ENCODE measurements around the gene SLC25A53. TPM values are rescaled to one million over a fixed set of nuclear protein-coding genes. Genes with fewer than 3 reads are reported as not detected.
"Not testable (repeated sequence)": the region's sequence is repeated elsewhere in the genome, so short reads cannot be mapped to it uniquely, and the experiment has no call there.

The SLC25A53 gene
- total and polyA plus RNA-seq, 3 experiments from 2014 or later, result 6.8 to 9.5 (median 8.5) TPM

DNA sequence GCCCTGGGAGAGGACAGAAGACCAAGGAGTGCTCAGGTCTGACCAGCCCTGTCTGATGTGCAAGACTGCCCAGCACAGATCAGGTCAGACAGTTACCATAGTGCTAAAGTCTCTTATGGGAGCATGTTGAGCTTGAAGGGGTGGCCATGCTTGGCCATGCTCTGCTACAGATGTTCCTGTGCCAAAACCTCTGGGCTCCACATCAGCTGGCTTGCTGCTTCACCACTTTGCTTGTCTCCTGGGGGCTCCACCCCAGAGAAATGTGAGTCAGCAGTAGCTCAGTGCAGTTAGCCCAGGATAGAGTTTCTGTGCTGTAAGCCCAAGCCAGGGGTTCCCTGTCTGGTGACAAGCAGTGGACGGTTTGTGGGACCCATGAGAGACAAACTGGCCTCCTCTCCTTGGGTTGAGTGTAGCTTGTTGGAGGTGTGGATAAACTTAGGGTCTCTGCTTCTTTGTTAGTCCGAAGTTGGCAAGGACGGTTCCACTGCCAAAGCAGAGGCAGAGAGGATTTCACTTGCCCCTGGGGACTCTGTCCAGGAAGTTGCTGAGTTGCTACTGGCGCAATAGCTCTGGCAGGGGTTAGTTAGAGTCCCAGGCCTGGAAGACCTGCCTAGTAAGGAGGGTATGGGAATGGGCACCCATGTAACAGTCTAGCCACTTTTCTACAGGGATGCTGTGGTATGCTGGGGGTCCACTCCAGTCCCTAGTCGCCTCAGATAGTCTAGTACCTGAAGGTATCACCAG is 72.1 kb downstream of the SLC25A53 start:
- peaks cover 6 to 9% of the 10 kb centered on the region in 2 donors for H3K27me3 Mint-ChIP-seq
- no peaks in the 10 kb centered on the region for H3K4me1 ChIP-seq (ENCODE audit: insufficient read depth, low read length)
- no peak for DNase-seq
- H3K9me3 ChIP-seq (ENCODE audit: low read length), result no peaks in the 10 kb centered on the region
- H3K4me3 Mint-ChIP-seq, result no peak overlapping the region
- ChIA-PET POLR2A (no interaction called here), CTCF (interaction anchor here (1.7 kb wide), 1 partner anchor 29 kb away, joined by 3 read pairs; no protein-coding TSS in a partner anchor)
- H3K27ac Mint-ChIP-seq, result no peak overlapping the region
- H3K27me3 ChIP-seq (ENCODE audit: insufficient read depth, low read length, poor library complexity, severe bottlenecking), result no peaks in the 10 kb centered on the region
- H3K27ac ChIP-seq (ENCODE audit: low read depth, low read length), result no peak overlapping the region
- H3K36me3 Mint-ChIP-seq, result no peaks in the 10 kb centered on the region
- no peaks in the 10 kb centered on the region for H3K4me1 Mint-ChIP-seq
- no peaks in the 10 kb centered on the region for H3K36me3 ChIP-seq (ENCODE audit: insufficient read depth, low read length)
- H3K9me3 Mint-ChIP-seq, result peaks cover 0 to 2% (median 0%) of the 10 kb centered on the region in 5 donors
- no peak overlapping the region for H3K4me3 ChIP-seq (ENCODE audit: low read length)

DNA sequence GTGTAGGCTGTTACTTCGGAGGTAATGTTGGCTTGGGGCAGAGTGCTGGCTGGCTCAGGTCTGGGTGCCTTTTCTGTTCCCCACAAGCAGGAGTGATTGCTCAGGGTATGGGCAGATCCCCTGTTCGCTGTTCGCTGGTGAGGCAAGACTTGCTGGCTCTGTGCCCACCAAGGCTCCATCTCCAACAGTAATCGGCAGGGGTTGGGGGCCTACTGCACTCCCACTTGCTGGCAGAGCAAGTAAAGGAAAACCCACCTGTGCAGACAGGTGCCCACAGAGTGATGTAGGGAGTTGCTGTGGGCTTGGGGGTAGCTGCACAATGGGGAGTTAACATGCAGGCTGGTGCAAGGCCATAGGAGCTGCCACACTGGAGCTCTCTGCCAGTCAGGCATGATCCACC is 72.7 kb downstream of the SLC25A53 start:
- Histone ChIP-seq H3K4me1 (ENCODE audit: insufficient read depth, low read length) (no peaks in the 10 kb centered on the region), H3K4me3 (ENCODE audit: low read length) (no peak overlapping the region), H3K9me3 (ENCODE audit: low read length) (no peaks in the 10 kb centered on the region), H3K36me3 (ENCODE audit: insufficient read depth, low read length) (no peaks in the 10 kb centered on the region), H3K27me3 (ENCODE audit: insufficient read depth, low read length, poor library complexity, severe bottlenecking) (no peaks in the 10 kb centered on the region), H3K27ac (ENCODE audit: low read depth, low read length) (no peak overlapping the region)
- H3K27me3 Mint-ChIP-seq, result peaks cover 6 to 9% of the 10 kb centered on the region in 2 donors
- no peak for DNase-seq
- H3K36me3 Mint-ChIP-seq, result no peaks in the 10 kb centered on the region
- ChIA-PET POLR2A (no interaction called here), CTCF (no interaction called here)
- H3K4me3 Mint-ChIP-seq, result no peak overlapping the region
- no peak overlapping the region for H3K27ac Mint-ChIP-seq
- H3K9me3 Mint-ChIP-seq, result peaks cover 0 to 2% (median 0%) of the 10 kb centered on the region in 5 donors
- H3K4me1 Mint-ChIP-seq, result no peaks in the 10 kb centered on the region

DNA sequence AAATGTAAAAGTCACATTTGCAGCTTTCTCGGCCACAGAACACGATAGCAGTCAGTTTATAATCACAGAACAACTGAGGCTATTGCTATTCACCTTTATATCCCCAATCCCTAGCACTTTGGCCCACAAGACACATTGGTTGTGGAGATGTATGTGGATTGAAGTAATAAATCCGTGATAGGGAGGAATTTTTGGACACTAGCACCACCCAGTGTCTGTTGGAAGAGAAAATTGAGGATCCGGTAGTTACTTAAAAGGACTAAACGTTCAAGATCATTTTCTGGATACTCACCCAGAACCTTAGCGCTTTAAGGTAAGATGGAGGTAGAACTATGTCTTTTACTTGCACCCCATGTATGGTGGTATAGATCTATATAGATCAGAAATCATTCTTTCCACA is 79.0 kb downstream of the SLC25A53 start:
- H3K27me3 Mint-ChIP-seq, POLR2A ChIA-PET, H3K36me3 Mint-ChIP-seq: not testable (repeated sequence)

DNA sequence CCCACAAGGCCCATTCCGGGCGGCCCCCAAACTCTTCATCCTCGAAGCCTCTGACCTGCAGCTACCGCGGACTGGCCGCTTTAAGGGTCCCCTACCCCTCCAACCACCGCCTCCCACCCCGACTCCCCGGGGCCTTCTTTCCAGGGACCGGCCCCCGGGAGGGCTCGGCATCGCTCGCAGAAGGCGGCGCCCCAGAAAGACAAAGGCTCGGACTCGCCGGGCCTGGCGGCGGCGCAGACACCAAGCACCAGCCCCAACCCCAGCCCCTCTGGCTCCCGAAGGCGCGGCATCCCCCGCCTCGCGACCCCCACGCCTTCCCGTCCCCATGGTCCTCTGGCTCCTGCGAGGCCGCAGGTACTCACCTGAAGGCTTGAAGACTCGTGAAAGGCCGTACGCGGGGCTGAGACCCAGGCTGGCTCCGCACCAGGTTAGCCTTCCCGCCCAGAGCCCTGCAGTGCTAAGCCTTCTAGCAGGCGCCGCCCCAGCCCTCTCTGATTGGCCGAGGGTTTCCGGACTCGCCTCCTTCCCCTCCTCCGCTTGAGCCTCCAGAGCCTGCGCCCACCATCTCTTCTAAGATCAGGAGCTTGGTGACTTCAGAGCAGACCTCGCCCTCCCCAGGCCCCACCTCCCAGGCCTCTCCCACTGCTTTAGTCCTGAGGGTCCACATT is 80.9 kb downstream of the SLC25A53 start, which contains the start of gene TMSB15C:
TSS of gene TMSB15C (minus strand) at position 459 of the 668 bp plus-strand sequence.
- DNase-seq; CTCF ChIA-PET; H3K36me3 Mint-ChIP-seq; H3K9me3 Mint-ChIP-seq; H3K9me3 ChIP-seq (ENCODE audit: low read length); H3K27me3 ChIP-seq (ENCODE audit: insufficient read depth, low read length, poor library complexity, severe bottlenecking); H3K4me3 Mint-ChIP-seq; H3K27ac ChIP-seq (ENCODE audit: low read depth, low read length); H3K36me3 ChIP-seq (ENCODE audit: insufficient read depth, low read length); H3K4me1 Mint-ChIP-seq; POLR2A ChIA-PET; H3K4me1 ChIP-seq (ENCODE audit: insufficient read depth, low read length); H3K27ac Mint-ChIP-seq; H3K27me3 Mint-ChIP-seq; H3K4me3 ChIP-seq (ENCODE audit: low read length): not testable (repeated sequence)

More for the DNA sequence above, 79.0 kb downstream of the SLC25A53 start:
- H3K27ac ChIP-seq (ENCODE audit: low read depth, low read length); DNase-seq; H3K36me3 ChIP-seq (ENCODE audit: insufficient read depth, low read length); H3K4me1 Mint-ChIP-seq; H3K9me3 ChIP-seq (ENCODE audit: low read length); H3K27me3 ChIP-seq (ENCODE audit: insufficient read depth, low read length, poor library complexity, severe bottlenecking); H3K4me3 ChIP-seq (ENCODE audit: low read length); H3K4me3 Mint-ChIP-seq; CTCF ChIA-PET; H3K9me3 Mint-ChIP-seq; H3K4me1 ChIP-seq (ENCODE audit: insufficient read depth, low read length); H3K27ac Mint-ChIP-seq: not testable (repeated sequence)

DNA sequence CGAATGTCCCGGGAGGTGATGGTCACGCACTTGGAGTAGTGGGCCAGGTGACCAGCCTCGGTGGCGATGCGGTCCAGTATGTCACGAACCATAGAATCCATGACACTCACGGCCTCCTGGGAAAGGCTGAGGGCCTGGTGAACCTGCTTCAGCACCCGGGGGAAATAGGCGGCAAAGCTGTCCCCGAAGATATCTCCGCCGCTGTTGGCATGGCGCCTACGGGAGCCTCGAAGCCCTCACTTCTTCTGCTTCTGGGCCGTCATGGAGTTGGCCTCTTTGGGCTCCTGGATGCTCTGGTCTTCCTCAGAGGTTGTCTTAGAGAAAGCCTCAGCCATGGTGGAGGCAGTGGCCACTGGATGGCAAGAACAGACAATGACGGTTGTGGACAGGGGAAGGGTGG is 94.2 kb downstream of the SLC25A53 start:
- H3K9me3 Mint-ChIP-seq; H3K36me3 ChIP-seq (ENCODE audit: insufficient read depth, low read length); POLR2A ChIA-PET; H3K9me3 ChIP-seq (ENCODE audit: low read length); H3K4me1 Mint-ChIP-seq; H3K27me3 ChIP-seq (ENCODE audit: insufficient read depth, low read length, poor library complexity, severe bottlenecking); CTCF ChIA-PET; H3K27me3 Mint-ChIP-seq; H3K4me3 Mint-ChIP-seq; H3K4me3 ChIP-seq (ENCODE audit: low read length); H3K27ac Mint-ChIP-seq; H3K4me1 ChIP-seq (ENCODE audit: insufficient read depth, low read length); DNase-seq; H3K27ac ChIP-seq (ENCODE audit: low read depth, low read length); H3K36me3 Mint-ChIP-seq: not testable (repeated sequence)

DNA sequence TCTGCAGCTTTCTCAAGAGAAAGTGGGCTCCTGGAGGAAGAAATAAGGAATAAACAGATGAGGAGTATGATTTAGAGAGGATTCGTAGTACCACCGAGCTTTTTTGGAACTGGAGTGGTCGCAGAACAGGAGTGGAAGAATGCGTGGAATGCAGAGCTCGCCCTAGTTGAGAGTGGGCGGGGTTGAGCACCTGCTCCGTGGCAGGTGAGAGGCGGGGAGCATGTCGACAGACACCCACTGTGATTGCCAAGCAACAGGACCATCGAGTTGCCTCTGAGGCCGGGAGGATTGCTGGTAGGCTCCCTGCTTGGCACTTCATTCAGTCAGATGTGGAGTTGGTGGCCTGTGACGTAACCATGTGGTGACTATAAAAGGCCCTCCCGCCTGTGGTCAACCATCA is 101.9 kb downstream of the SLC25A53 start:
- H3K4me3 ChIP-seq (ENCODE audit: low read length); CTCF ChIA-PET; H3K36me3 ChIP-seq (ENCODE audit: insufficient read depth, low read length); H3K27me3 Mint-ChIP-seq; H3K9me3 ChIP-seq (ENCODE audit: low read length); H3K9me3 Mint-ChIP-seq; H3K4me3 Mint-ChIP-seq; POLR2A ChIA-PET; H3K4me1 ChIP-seq (ENCODE audit: insufficient read depth, low read length); H3K27ac Mint-ChIP-seq; H3K4me1 Mint-ChIP-seq; H3K27ac ChIP-seq (ENCODE audit: low read depth, low read length); DNase-seq; H3K36me3 Mint-ChIP-seq; H3K27me3 ChIP-seq (ENCODE audit: insufficient read depth, low read length, poor library complexity, severe bottlenecking): not testable (repeated sequence)

Other genes with a start within 250 kb of the SLC25A53 start
- gene TMSB15B, start 194.4 kb downstream of the SLC25A53 start, total RNA-seq, result 1 to 10 TPM; 6.2 to 6.7 TPM
- gene TMSB15B, start 194.4 kb downstream of the SLC25A53 start, polyA plus RNA-seq, result 4.9 TPM
- gene H2BW1, start 143.3 kb downstream of the SLC25A53 start, total RNA-seq, result not detected
- gene H2BW1, start 143.3 kb downstream of the SLC25A53 start, polyA plus RNA-seq, result not detected
- gene H2BW2, start 117.1 kb downstream of the SLC25A53 start, total RNA-seq, result not detected
- not detected for gene H2BW2, start 117.1 kb downstream of the SLC25A53 start, polyA plus RNA-seq
- gene TMSB15C, start 80.8 kb downstream of the SLC25A53 start, total RNA-seq, result 1 to 10 TPM; 2.1 to 3.3 TPM
- 0.93 TPM for gene TMSB15C, start 80.8 kb downstream of the SLC25A53 start, polyA plus RNA-seq
- 1 to 10 TPM; 2.9 to 3.1 TPM for gene ZCCHC18, start 44.5 kb downstream of the SLC25A53 start, total RNA-seq
- 7.0 TPM for gene ZCCHC18, start 44.5 kb downstream of the SLC25A53 start, polyA plus RNA-seq
- 10 to 100 TPM; 10.2 to 10.7 TPM for gene FAM199X, start 9.4 kb upstream of the SLC25A53 start, total RNA-seq
- 8.6 TPM for gene FAM199X, start 9.4 kb upstream of the SLC25A53 start, polyA plus RNA-seq
- gene ESX1, start 97.9 kb upstream of the SLC25A53 start, total RNA-seq, result not detected
- gene ESX1, start 97.9 kb upstream of the SLC25A53 start, polyA plus RNA-seq, result not detected

Measured in CD8-positive, alpha-beta memory T cell (primary cell).